ENCODE data around the gene SRRM4.

The SRRM4 gene

GRCh38 chr12:119156401-119157044 is 175.2 kb downstream of the SRRM4 start:
- H3K36me3 ChIP-seq (ENCODE audit: insufficient read depth, low read length), result no peaks in the 10 kb centered on the region
- H3K9me3 ChIP-seq (replicated peaks; ENCODE audit: low read length), result no peaks in the 10 kb centered on the region
- no peaks in the 10 kb centered on the region for H3K27me3 ChIP-seq (ENCODE audit: control insufficient read depth, insufficient read depth, low read length)
- peaks cover 2% of the 10 kb centered on the region for H3K4me1 ChIP-seq (ENCODE audit: control insufficient read depth, insufficient read depth, low read length)
- no peak overlapping the region for H3K4me3 ChIP-seq (ENCODE audit: low read length)
- H3K4me2 ChIP-seq (ENCODE audit: low read length), result no peak overlapping the region
- H3K9ac ChIP-seq (ENCODE audit: low read depth, low read length), result no peak overlapping the region

GRCh38 chr12:119157528-119157927 is 176.2 kb downstream of the SRRM4 start:
- peaks cover 2% of the 10 kb centered on the region for H3K4me1 ChIP-seq (ENCODE audit: control insufficient read depth, insufficient read depth, low read length)
- no peak overlapping the region for H3K4me3 ChIP-seq (ENCODE audit: low read length)
- no peak overlapping the region for H3K4me2 ChIP-seq (ENCODE audit: low read length)
- H3K36me3 ChIP-seq (ENCODE audit: insufficient read depth, low read length), result no peaks in the 10 kb centered on the region
- H3K9ac ChIP-seq (ENCODE audit: low read depth, low read length), result no peak overlapping the region
- no peaks in the 10 kb centered on the region for H3K9me3 ChIP-seq (replicated peaks; ENCODE audit: low read length)
- H3K27me3 ChIP-seq (ENCODE audit: control insufficient read depth, insufficient read depth, low read length), result no peaks in the 10 kb centered on the region

- peaks cover 2% of the 10 kb centered on the region for H3K4me1 ChIP-seq (ENCODE audit: control insufficient read depth, insufficient read depth, low read length)
- H3K9ac ChIP-seq (ENCODE audit: low read depth, low read length), result no peak overlapping the region
- no peak overlapping the region for H3K4me2 ChIP-seq (ENCODE audit: low read length)
- H3K9me3 ChIP-seq (replicated peaks; ENCODE audit: low read length), result no peaks in the 10 kb centered on the region
- no peaks in the 10 kb centered on the region for H3K36me3 ChIP-seq (ENCODE audit: insufficient read depth, low read length)
- H3K4me3 ChIP-seq (ENCODE audit: low read length), result no peak overlapping the region
- no peaks in the 10 kb centered on the region for H3K27me3 ChIP-seq (ENCODE audit: control insufficient read depth, insufficient read depth, low read length)
These were observed 176.6 kb downstream of the SRRM4 start for GRCh38 chr12:119157978-119158377.

DNA sequence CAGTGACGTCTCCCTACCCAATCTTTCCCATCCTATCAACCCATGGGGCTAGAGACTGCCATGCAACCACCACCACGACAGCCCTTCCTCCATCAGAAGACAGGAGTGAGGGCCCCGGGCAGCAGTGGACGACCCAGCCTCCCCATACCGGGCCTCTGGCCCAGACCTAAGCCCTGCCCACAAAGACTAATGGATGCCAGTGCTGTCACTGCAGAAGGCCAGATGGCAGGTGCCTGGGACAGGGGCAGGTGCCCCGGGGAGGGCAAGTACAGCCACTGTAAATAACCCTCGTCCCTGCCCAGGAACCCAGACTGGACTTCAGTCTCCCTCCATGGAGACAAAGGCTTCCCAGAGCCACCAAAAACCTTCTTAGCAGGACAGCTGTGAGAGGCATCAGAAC is 177.1 kb downstream of the SRRM4 start:
- Histone ChIP-seq H3K27me3 (ENCODE audit: control insufficient read depth, insufficient read depth, low read length) (no peaks in the 10 kb centered on the region), H3K4me2 (ENCODE audit: low read length) (no peak overlapping the region), H3K9ac (ENCODE audit: low read depth, low read length) (no peak overlapping the region), H3K9me3 (replicated peaks; ENCODE audit: low read length) (no peaks in the 10 kb centered on the region), H3K4me1 (ENCODE audit: control insufficient read depth, insufficient read depth, low read length) (peaks cover 2% of the 10 kb centered on the region), H3K4me3 (ENCODE audit: low read length) (no peak overlapping the region), H3K36me3 (ENCODE audit: insufficient read depth, low read length) (no peaks in the 10 kb centered on the region)

- peaks cover 2% of the 10 kb centered on the region for H3K4me1 ChIP-seq (ENCODE audit: control insufficient read depth, insufficient read depth, low read length)
- H3K9me3 ChIP-seq (replicated peaks; ENCODE audit: low read length), result no peaks in the 10 kb centered on the region
- H3K36me3 ChIP-seq (ENCODE audit: insufficient read depth, low read length), result no peaks in the 10 kb centered on the region
- no peak overlapping the region for H3K4me2 ChIP-seq (ENCODE audit: low read length)
- no peak overlapping the region for H3K4me3 ChIP-seq (ENCODE audit: low read length)
- no peaks in the 10 kb centered on the region for H3K27me3 ChIP-seq (ENCODE audit: control insufficient read depth, insufficient read depth, low read length)
- H3K9ac ChIP-seq (ENCODE audit: low read depth, low read length), result no peak overlapping the region
These were observed 178.5 kb downstream of the SRRM4 start for GRCh38 chr12:119159844-119160243.

DNA sequence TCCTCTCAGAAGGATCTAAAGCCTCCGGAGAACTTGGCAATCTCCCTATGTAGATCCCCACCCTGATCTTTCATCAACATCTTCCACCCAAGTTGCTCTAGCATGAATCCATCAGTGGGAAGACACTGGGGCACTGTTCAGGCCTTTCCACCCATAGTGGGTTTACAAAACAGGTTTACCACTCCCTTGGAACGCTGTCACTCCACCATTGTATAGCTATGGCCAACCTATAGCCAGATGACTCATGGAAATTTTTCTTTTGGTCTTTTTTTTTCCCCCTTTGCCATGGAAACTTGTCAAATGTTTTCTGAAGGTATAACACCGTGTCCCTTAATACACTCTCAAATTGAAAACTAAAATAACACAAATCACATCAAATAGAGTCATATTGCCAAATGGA is 186.6 kb downstream of the SRRM4 start:
- no peak overlapping the region for H3K4me2 ChIP-seq (ENCODE audit: low read length)
- H3K27me3 ChIP-seq (ENCODE audit: control insufficient read depth, insufficient read depth, low read length), result peaks cover 42% of the 10 kb centered on the region
- H3K9me3 ChIP-seq (replicated peaks; ENCODE audit: low read length), result no peaks in the 10 kb centered on the region
- no peak overlapping the region for H3K9ac ChIP-seq (ENCODE audit: low read depth, low read length)
- H3K4me1 ChIP-seq (ENCODE audit: control insufficient read depth, insufficient read depth, low read length), result no peaks in the 10 kb centered on the region
- H3K36me3 ChIP-seq (ENCODE audit: insufficient read depth, low read length), result no peaks in the 10 kb centered on the region
- no peak overlapping the region for H3K4me3 ChIP-seq (ENCODE audit: low read length)

- H3K36me3 ChIP-seq (ENCODE audit: insufficient read depth, low read length), result no peaks in the 10 kb centered on the region
These were observed 187.4 kb downstream of the SRRM4 start for GRCh38 chr12:119168721-119169120.

DNA sequence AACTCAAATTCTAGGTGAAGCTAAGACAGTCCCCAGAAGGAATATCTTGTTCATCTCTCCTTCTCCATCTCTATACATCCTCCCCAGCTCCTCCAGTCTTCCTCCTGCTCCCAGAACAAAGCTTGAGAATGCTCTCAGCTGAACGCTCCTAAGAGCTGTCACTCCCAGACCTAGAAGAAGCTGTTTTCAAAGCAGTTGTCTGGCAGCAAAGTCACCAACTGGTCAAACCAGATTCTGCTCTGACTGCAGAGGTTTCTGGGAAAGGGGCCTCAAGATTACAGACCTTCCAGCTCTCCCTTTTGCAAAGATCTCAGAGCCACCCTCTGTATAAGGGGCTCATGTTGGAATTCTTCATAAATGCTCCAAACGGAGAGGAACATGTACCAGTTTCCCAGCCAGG is 187.8 kb downstream of the SRRM4 start:
- Histone ChIP-seq H3K36me3 (ENCODE audit: insufficient read depth, low read length) (no peaks in the 10 kb centered on the region), H3K4me3 (ENCODE audit: low read length) (no peak overlapping the region), H3K4me2 (ENCODE audit: low read length) (no peak overlapping the region), H3K9ac (ENCODE audit: low read depth, low read length) (no peak overlapping the region), H3K27me3 (ENCODE audit: control insufficient read depth, insufficient read depth, low read length) (peaks cover 52% of the 10 kb centered on the region), H3K4me1 (ENCODE audit: control insufficient read depth, insufficient read depth, low read length) (no peaks in the 10 kb centered on the region), H3K9me3 (replicated peaks; ENCODE audit: low read length) (no peaks in the 10 kb centered on the region)

More at GRCh38 chr12:119168721-119169120, 187.4 kb downstream of the SRRM4 start:
- no peaks in the 10 kb centered on the region for H3K9me3 ChIP-seq (replicated peaks; ENCODE audit: low read length)
- H3K4me2 ChIP-seq (ENCODE audit: low read length), result no peak overlapping the region
- peaks cover 50% of the 10 kb centered on the region for H3K27me3 ChIP-seq (ENCODE audit: control insufficient read depth, insufficient read depth, low read length)
- no peak overlapping the region for H3K9ac ChIP-seq (ENCODE audit: low read depth, low read length)
- H3K4me3 ChIP-seq (ENCODE audit: low read length), result no peak overlapping the region
- no peaks in the 10 kb centered on the region for H3K4me1 ChIP-seq (ENCODE audit: control insufficient read depth, insufficient read depth, low read length)

DNA sequence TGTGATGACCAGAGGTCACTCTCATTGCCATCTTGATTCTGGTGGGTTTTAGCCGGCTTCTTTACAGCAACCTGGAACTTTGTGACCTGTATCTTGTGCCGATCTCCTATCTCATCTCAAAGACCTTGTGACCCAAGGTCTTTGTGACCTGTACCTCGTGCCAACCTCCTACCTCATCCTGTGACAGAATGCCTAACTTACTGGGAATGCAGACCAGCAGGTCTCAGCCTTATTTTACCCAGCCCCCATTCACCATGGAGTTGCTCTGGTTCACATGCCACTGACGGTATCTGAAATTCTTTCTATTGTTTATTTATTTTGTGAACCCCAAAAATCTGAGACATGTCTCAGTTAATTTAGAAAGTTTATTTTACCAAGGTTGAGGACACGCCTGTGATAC is 189.9 kb downstream of the SRRM4 start:
- H3K4me2 ChIP-seq (ENCODE audit: low read length), result no peak overlapping the region
- H3K4me3 ChIP-seq (ENCODE audit: low read length), result no peak overlapping the region
- H3K9ac ChIP-seq (ENCODE audit: low read depth, low read length), result no peak overlapping the region
- no peaks in the 10 kb centered on the region for H3K36me3 ChIP-seq (ENCODE audit: insufficient read depth, low read length)
- no peaks in the 10 kb centered on the region for H3K9me3 ChIP-seq (replicated peaks; ENCODE audit: low read length)
- H3K27me3 ChIP-seq (ENCODE audit: control insufficient read depth, insufficient read depth, low read length), result peaks cover 50% of the 10 kb centered on the region
- H3K4me1 ChIP-seq (ENCODE audit: control insufficient read depth, insufficient read depth, low read length), result peaks cover 5% of the 10 kb centered on the region

DNA sequence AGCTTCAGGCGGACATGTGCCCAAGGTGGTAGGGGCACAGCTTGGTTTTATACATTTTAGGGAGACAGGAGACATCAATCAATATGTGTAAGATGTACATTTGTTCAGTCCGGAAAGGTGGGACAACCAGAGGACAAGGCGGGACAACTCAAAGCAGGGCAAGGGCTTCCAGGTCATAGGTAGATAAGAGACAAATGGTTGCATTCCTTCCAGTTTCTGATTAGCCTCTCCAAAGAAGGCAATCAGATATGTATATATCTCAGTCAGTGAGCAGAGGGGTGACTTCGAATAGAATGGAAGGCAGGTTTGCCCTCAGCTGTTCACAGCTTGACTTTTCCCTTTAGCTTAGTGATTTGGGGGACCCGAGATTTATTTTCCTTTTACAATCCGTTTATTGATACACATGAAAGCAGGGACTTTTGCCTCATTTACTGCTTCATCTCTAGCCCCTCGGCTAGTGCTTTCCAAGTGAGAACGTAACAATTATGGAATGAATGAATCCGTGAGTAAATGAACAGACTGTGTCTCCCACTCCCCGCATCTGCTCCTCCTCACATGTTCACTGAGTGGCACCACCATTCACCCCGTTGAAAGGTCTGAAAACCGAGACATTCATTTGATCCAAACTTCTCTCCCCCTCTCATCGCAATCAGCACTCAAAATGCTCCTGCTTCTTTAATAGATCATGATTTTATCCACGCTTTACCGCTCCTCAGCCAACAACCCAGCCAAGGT is 190.5 kb downstream of the SRRM4 start:
- Histone ChIP-seq H3K27me3 (ENCODE audit: control insufficient read depth, insufficient read depth, low read length) (peaks cover 47% of the 10 kb centered on the region), H3K9me3 (replicated peaks; ENCODE audit: low read length) (no peaks in the 10 kb centered on the region), H3K9ac (ENCODE audit: low read depth, low read length) (no peak overlapping the region), H3K4me2 (ENCODE audit: low read length) (no peak overlapping the region), H3K4me1 (ENCODE audit: control insufficient read depth, insufficient read depth, low read length) (peaks cover 9% of the 10 kb centered on the region), H3K36me3 (ENCODE audit: insufficient read depth, low read length) (no peaks in the 10 kb centered on the region), H3K4me3 (ENCODE audit: low read length) (no peak overlapping the region)

DNA sequence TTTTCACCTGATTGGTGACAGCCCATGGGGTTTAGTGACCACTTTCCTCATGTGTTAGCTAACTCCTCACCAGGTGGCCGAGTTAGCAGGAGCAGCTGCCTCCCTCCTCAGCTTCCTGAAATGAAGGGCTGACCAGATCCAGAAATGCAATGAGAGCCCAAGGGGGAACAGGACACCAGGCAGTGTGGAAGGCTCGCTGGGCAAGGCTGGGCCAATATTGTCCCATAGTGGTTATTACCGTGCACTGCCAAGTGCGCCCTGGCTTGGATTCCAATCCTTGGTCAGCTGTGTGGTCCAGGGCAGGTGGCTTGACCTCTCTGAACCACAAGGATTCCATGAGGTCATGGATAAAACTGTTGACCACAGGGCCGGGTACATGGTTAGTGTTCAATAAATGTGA is 193.7 kb downstream of the SRRM4 start:
- Histone ChIP-seq H3K36me3 (ENCODE audit: insufficient read depth, low read length) (no peaks in the 10 kb centered on the region), H3K27me3 (ENCODE audit: control insufficient read depth, insufficient read depth, low read length) (peaks cover 35% of the 10 kb centered on the region), H3K4me2 (ENCODE audit: low read length) (no peak overlapping the region), H3K9me3 (replicated peaks; ENCODE audit: low read length) (no peaks in the 10 kb centered on the region), H3K4me1 (ENCODE audit: control insufficient read depth, insufficient read depth, low read length) (peaks cover 33% of the 10 kb centered on the region), H3K4me3 (ENCODE audit: low read length) (no peak overlapping the region), H3K9ac (ENCODE audit: low read depth, low read length) (no peak overlapping the region)
